ENCODE data around the gene CEMIP2. TPM values are rescaled to one million over a fixed set of nuclear protein-coding genes. Genes with fewer than 3 reads are reported as not detected.

The CEMIP2 gene
- total RNA-seq, 1 donor from 2014 or later: 45.3 TPM

GRCh38 chr9:71795097-71795813 lies 26.9 kb upstream of the CEMIP2 start:
- no peaks in the 10 kb centered on the region for H3K9me3 Mint-ChIP-seq
- no peaks in the 10 kb centered on the region for H3K27me3 Mint-ChIP-seq (ENCODE audit: low read depth)
- H3K27ac Mint-ChIP-seq: peak overlapping the region; percentile 96
- peaks cover 39% of the 10 kb centered on the region for H3K4me1 Mint-ChIP-seq (ENCODE audit: low read depth)
- DNase-seq (ENCODE audit: low spot score): no peak
- intact Hi-C loops (cut with micrococcal nuclease): loop anchor here (1.0 kb wide), 2 partner anchors 14 to 27 kb away; partner anchors contain the start of gene CEMIP2
- H3K4me3 Mint-ChIP-seq (ENCODE audit: low read depth): peak overlapping the region; percentile 56
- H3K36me3 Mint-ChIP-seq (ENCODE audit: low read depth): no peaks in the 10 kb centered on the region

GRCh38 chr9:71793386-71794105 lies 25.2 kb upstream of the CEMIP2 start:
- Mint-ChIP-seq H3K36me3 (ENCODE audit: low read depth) (no peaks in the 10 kb centered on the region), H3K4me3 (ENCODE audit: low read depth) (no peak overlapping the region), H3K4me1 (ENCODE audit: low read depth) (peaks cover 39% of the 10 kb centered on the region), H3K27ac (peak overlapping the region; percentile 48), H3K9me3 (no peaks in the 10 kb centered on the region), H3K27me3 (ENCODE audit: low read depth) (no peaks in the 10 kb centered on the region)
- intact Hi-C loops (cut with micrococcal nuclease): no loop called here
- no peak for DNase-seq (ENCODE audit: low spot score)

- no peaks in the 10 kb centered on the region for H3K27me3 Mint-ChIP-seq (ENCODE audit: low read depth)
- no peaks in the 10 kb centered on the region for H3K36me3 Mint-ChIP-seq (ENCODE audit: low read depth)
- intact Hi-C loops (cut with micrococcal nuclease): no loop called here
- H3K27ac Mint-ChIP-seq: no peak overlapping the region
- H3K4me3 Mint-ChIP-seq (ENCODE audit: low read depth): no peak overlapping the region
- no peak for DNase-seq (ENCODE audit: low spot score)
- peaks cover 33% of the 10 kb centered on the region for H3K4me1 Mint-ChIP-seq (ENCODE audit: low read depth)
- no peaks in the 10 kb centered on the region for H3K9me3 Mint-ChIP-seq
These were observed 23.6 kb upstream of the CEMIP2 start for GRCh38 chr9:71791875-71792274.

GRCh38 chr9:71790296-71790695 lies 22.0 kb upstream of the CEMIP2 start:
- intact Hi-C loops (cut with micrococcal nuclease): no loop called here
- Mint-ChIP-seq H3K27ac (no peak overlapping the region), H3K4me1 (ENCODE audit: low read depth) (peaks cover 22% of the 10 kb centered on the region), H3K4me3 (ENCODE audit: low read depth) (no peak overlapping the region), H3K9me3 (no peaks in the 10 kb centered on the region), H3K27me3 (ENCODE audit: low read depth) (no peaks in the 10 kb centered on the region), H3K36me3 (ENCODE audit: low read depth) (no peaks in the 10 kb centered on the region)
- DNase-seq (ENCODE audit: low spot score): no peak

GRCh38 chr9:71783120-71783523 lies 14.8 kb upstream of the CEMIP2 start:
- Mint-ChIP-seq H3K27ac (peak overlapping the region; percentile 99), H3K36me3 (ENCODE audit: low read depth) (peaks cover 9% of the 10 kb centered on the region), H3K9me3 (peaks cover 7% of the 10 kb centered on the region), H3K27me3 (ENCODE audit: low read depth) (no peaks in the 10 kb centered on the region), H3K4me1 (ENCODE audit: low read depth) (peaks cover 48% of the 10 kb centered on the region), H3K4me3 (ENCODE audit: low read depth) (peak overlapping the region; percentile 70)
- DNase-seq (ENCODE audit: low spot score): peak; percentile 81
- intact Hi-C loops (cut with micrococcal nuclease): loop anchor here (2.0 to 5.0 kb wide), 2 partner anchors 579 to 1368 kb away; partner anchors contain the start of gene KLF9

GRCh38 chr9:71781391-71781790 lies 13.1 kb upstream of the CEMIP2 start:
- H3K27ac Mint-ChIP-seq: peak overlapping the region; percentile 99
- H3K4me1 Mint-ChIP-seq (ENCODE audit: low read depth): peaks cover 48% of the 10 kb centered on the region
- peak overlapping the region; percentile 34 for H3K4me3 Mint-ChIP-seq (ENCODE audit: low read depth)
- peaks cover 9% of the 10 kb centered on the region for H3K36me3 Mint-ChIP-seq (ENCODE audit: low read depth)
- peaks cover 7% of the 10 kb centered on the region for H3K9me3 Mint-ChIP-seq
- intact Hi-C loops (cut with micrococcal nuclease): loop anchor here (1.0 to 5.0 kb wide), 3 partner anchors 12 to 581 kb away; no protein-coding TSS in a partner anchor
- no peaks in the 10 kb centered on the region for H3K27me3 Mint-ChIP-seq (ENCODE audit: low read depth)
- no peak for DNase-seq (ENCODE audit: low spot score)

- peak overlapping the region; percentile 99 for H3K27ac Mint-ChIP-seq
- peaks cover 9% of the 10 kb centered on the region for H3K36me3 Mint-ChIP-seq (ENCODE audit: low read depth)
- DNase-seq (ENCODE audit: low spot score): no peak
- intact Hi-C loops (cut with micrococcal nuclease): loop anchor here (1.0 to 5.0 kb wide), 3 partner anchors 12 to 581 kb away; no protein-coding TSS in a partner anchor
- peaks cover 50% of the 10 kb centered on the region for H3K4me1 Mint-ChIP-seq (ENCODE audit: low read depth)
- peak overlapping the region; percentile 34 for H3K4me3 Mint-ChIP-seq (ENCODE audit: low read depth)
- H3K27me3 Mint-ChIP-seq (ENCODE audit: low read depth): no peaks in the 10 kb centered on the region
- peaks cover 7% of the 10 kb centered on the region for H3K9me3 Mint-ChIP-seq
These were observed 12.6 kb upstream of the CEMIP2 start for GRCh38 chr9:71780953-71781352.

- Mint-ChIP-seq H3K27ac (no peak overlapping the region), H3K4me1 (ENCODE audit: low read depth) (peaks cover 39% of the 10 kb centered on the region), H3K4me3 (ENCODE audit: low read depth) (no peak overlapping the region), H3K36me3 (ENCODE audit: low read depth) (no peaks in the 10 kb centered on the region), H3K27me3 (ENCODE audit: low read depth) (no peaks in the 10 kb centered on the region), H3K9me3 (no peaks in the 10 kb centered on the region)
- intact Hi-C loops (cut with micrococcal nuclease): no loop called here
- DNase-seq (ENCODE audit: low spot score): no peak
These were observed 9.8 kb upstream of the CEMIP2 start for GRCh38 chr9:71778085-71778484.

- Mint-ChIP-seq H3K4me1 (ENCODE audit: low read depth) (peaks cover 18% of the 10 kb centered on the region), H3K4me3 (ENCODE audit: low read depth) (no peak overlapping the region), H3K36me3 (ENCODE audit: low read depth) (no peaks in the 10 kb centered on the region), H3K27ac (no peak overlapping the region), H3K9me3 (no peaks in the 10 kb centered on the region), H3K27me3 (ENCODE audit: low read depth) (no peaks in the 10 kb centered on the region)
- DNase-seq (ENCODE audit: low spot score): no peak
- intact Hi-C loops (cut with micrococcal nuclease): no loop called here
These were observed 6.6 kb upstream of the CEMIP2 start for GRCh38 chr9:71774920-71775319.

- no peak overlapping the region for H3K27ac Mint-ChIP-seq
- H3K9me3 Mint-ChIP-seq: no peaks in the 10 kb centered on the region
- intact Hi-C loops (cut with micrococcal nuclease): no loop called here
- no peak for DNase-seq (ENCODE audit: low spot score)
- peaks cover 18% of the 10 kb centered on the region for H3K4me1 Mint-ChIP-seq (ENCODE audit: low read depth)
- no peak overlapping the region for H3K4me3 Mint-ChIP-seq (ENCODE audit: low read depth)
- H3K27me3 Mint-ChIP-seq (ENCODE audit: low read depth): no peaks in the 10 kb centered on the region
- H3K36me3 Mint-ChIP-seq (ENCODE audit: low read depth): no peaks in the 10 kb centered on the region
These were observed 4.4 kb upstream of the CEMIP2 start for GRCh38 chr9:71772726-71773125.

GRCh38 chr9:71770170-71770569 lies 1.9 kb upstream of the CEMIP2 start:
- Mint-ChIP-seq H3K9me3 (no peaks in the 10 kb centered on the region), H3K27ac (no peak overlapping the region), H3K27me3 (ENCODE audit: low read depth) (no peaks in the 10 kb centered on the region), H3K4me3 (ENCODE audit: low read depth) (peak overlapping the region; percentile 85), H3K4me1 (ENCODE audit: low read depth) (peaks cover 32% of the 10 kb centered on the region), H3K36me3 (ENCODE audit: low read depth) (peaks cover 12% of the 10 kb centered on the region)
- DNase-seq (ENCODE audit: low spot score): no peak
- intact Hi-C loops (cut with micrococcal nuclease): no loop called here

GRCh38 chr9:71769175-71770161 lies 1.2 kb upstream of the CEMIP2 start:
- intact Hi-C loops (cut with micrococcal nuclease): loop anchor here (1.0 to 5.0 kb wide), 7 partner anchors 12 to 1357 kb away; partner anchors contain the start of gene KLF9
- DNase-seq (ENCODE audit: low spot score): peak; percentile 57
- Mint-ChIP-seq H3K4me3 (ENCODE audit: low read depth) (peak overlapping the region; percentile 85), H3K27me3 (ENCODE audit: low read depth) (no peaks in the 10 kb centered on the region), H3K27ac (peak overlapping the region; percentile 78), H3K4me1 (ENCODE audit: low read depth) (peaks cover 36% of the 10 kb centered on the region), H3K9me3 (no peaks in the 10 kb centered on the region), H3K36me3 (ENCODE audit: low read depth) (peaks cover 12% of the 10 kb centered on the region)

Measured in activated T-helper 2 cell treated with anti-CD3 and anti-CD28 coated beads, Interferon-gamma antibody, Interleukin-2, Interleukin-4, amounts not matched to agents 10 μg/mL and 5 μg/mL and 100 μg/mL, durations not matched to agents 14 hours and 24 hours and 36 hours (primary cell).